T-helper 2 cell treated with Interferon-gamma antibody and Interleukin-4, amounts not matched to agents 100 ng/mL and 5 ng/mL, for 36 hours (primary cell): ENCODE measurements around the gene BACH2. TPM values are rescaled to one million over a fixed set of nuclear protein-coding genes. Genes with fewer than 3 reads are reported as not detected.

Experiments
- intact Hi-C: fragments of 100-400 bp; cut with micrococcal nuclease; formaldehyde crosslinking; loops from one replicate; pipeline ENCODE4 v1.15.1; 2023
- total RNA-seq: library from RNA; stranded (reverse); gene quantifications from 2 replicates; pipeline ENCODE4 v1.2.3, GENCODE V29; 2022

The BACH2 gene
- total RNA-seq, 1 donor from 2014 or later, result 35.2 TPM

DNA sequence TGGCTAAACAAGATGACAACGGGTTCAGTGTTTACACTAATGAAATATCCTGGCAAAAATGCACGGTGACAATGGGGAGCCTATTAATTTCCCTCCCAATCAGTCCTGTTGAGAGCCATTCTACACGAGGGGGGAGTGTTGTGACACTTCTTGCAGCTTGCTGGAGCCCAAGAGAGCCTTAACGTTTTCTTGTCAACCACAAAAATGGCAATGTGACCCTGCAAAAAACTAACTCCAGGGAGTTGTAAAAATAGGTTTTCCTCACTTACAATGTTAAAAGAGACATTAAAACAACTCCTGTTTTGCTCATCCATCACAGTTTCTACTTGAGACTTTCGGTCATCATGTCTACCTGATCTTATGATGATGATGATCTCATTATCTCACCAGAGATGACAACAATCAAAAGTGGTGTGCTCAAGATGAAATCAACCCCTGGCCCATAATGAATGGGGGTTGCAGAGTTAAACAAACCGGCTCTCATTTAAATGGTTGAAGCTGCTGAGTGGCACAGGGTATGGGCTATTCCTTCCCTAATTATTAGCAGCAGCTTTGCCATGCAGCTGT lies 344.5 kb downstream of the BACH2 start:
- intact Hi-C loops, result loop anchor here (1.0 to 5.0 kb wide), 3 partner anchors 129 to 635 kb away; partner anchors contain the start of gene MAP3K7

DNA sequence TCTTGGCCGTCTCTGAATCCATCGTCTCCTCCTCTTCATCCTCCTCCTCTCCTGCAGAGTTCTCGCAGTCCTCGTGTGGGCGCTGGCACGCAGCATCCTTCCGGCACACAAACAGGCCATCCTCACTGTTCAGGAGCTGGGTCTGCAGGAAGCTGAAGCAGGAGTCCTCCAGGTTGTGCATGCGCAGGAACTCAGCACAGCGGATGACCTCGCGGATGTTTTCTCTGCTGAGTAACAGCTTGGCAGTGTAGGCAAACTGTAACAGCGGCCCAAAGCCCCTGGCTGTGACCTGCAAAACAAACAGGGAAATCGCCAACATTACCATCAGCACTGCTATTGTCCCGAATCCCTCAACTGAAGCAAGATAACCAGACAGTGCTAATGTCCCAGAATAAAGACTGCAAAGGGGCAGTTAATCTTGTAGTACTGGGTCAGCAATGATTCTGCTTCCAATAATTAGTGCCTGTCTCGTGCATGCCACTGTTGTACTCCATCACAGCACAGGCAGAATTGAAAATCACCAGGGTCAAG lies 345.0 kb downstream of the BACH2 start:
- intact Hi-C loops, result loop anchor here (1.0 to 5.0 kb wide), 3 partner anchors 130 to 636 kb away; partner anchors contain the start of gene MAP3K7

DNA sequence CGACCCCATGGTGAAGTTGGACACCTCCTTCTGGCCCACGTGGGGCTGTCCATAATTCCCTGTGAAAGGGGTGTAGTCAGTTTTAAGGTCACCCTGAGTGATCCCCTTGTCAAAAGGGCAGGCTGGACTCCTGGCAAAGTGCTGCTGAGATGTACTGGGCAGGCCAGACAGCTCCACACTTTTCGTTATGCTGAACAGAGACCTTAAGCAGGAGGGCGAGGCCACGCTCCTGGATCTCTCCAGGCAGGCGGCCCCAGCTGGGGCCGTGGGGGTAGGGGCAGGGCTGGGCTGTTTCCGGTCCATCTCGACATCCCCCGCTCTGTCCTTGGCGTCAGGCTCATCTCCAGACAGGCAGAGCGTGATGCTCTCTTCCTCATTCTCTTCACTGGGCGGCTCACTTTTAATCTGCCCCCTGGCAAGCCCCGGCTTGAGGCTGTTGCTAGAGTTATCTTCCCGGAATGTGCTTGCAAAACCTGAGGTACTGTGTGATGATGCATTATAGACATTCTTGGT lies 345.7 kb downstream of the BACH2 start:
- intact Hi-C loops, result loop anchor here (5.0 kb wide), 2 partner anchors 281 to 636 kb away; partner anchors contain the start of gene MAP3K7

DNA sequence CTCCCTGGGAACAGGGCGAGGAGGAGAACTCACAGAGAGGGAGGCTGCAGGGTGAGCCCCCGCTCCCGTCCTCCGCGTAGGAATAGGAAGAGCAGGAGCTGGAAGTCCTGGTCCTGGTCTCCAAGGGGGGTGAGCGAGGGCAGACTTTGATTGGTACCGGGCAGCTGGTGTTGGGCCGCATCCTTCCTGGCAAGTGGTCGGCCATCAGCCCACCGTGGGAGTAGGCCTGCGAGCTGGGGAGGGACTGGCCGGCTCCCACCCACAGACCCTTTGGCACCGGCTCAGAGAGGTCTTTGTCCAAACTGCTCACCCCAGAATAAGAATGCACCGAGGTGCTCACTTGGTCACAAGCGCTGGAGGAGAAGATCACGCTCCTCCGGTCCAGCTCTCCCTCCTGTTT lies 346.2 kb downstream of the BACH2 start:
- intact Hi-C loops, result loop anchor here (5.0 kb wide), 2 partner anchors 282 to 637 kb away; partner anchors contain the start of gene MAP3K7

DNA sequence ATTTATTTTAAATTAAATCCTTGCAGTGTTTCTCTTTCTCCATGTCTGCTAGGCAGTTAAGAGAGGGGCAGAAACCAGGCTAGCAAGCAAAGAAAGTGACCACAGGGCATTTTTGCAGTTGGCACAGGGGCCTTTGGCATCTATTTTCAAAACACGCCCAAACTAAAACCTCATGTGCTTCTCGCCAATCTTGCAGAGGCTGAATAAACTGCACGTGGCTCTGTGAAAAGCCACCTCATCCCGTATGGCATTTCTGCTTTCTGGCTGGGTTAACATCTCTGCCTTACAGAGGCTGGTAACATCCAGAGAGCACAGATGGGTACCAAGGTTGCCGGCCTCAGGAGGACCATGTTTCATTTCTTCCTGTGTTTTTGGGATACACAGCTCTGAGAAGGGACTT lies 347.8 kb downstream of the BACH2 start:
- intact Hi-C loops, result no loop called here

DNA sequence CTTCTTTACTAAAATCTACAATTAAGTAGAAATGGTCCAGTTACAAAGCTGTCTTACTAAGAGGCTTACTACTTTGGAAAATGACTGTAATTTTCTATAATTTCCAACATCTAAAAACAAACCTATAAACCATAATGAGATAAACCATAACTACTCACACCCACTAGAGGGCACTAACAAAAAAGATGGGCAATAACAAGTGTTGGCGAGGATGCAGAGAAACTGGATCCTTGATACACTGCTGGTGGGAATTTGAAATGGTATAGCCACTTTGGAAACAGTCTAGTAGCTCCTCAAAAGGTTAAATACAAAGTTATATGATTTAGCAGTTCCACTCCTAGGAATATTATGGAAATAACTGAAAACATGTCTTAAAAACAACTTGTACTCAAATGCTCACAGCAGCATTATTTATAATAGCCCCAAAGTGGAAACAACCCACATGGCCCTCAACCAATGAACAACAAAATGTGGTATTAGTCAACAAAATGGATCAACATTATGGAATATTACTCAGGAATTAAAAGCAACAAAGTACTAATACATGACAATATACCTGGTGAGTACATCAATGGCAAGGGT lies 351.7 kb downstream of the BACH2 start:
- intact Hi-C loops, result loop anchor here (1.0 to 5.0 kb wide), 2 partner anchors 247 to 534 kb away; no protein-coding TSS in a partner anchor

DNA sequence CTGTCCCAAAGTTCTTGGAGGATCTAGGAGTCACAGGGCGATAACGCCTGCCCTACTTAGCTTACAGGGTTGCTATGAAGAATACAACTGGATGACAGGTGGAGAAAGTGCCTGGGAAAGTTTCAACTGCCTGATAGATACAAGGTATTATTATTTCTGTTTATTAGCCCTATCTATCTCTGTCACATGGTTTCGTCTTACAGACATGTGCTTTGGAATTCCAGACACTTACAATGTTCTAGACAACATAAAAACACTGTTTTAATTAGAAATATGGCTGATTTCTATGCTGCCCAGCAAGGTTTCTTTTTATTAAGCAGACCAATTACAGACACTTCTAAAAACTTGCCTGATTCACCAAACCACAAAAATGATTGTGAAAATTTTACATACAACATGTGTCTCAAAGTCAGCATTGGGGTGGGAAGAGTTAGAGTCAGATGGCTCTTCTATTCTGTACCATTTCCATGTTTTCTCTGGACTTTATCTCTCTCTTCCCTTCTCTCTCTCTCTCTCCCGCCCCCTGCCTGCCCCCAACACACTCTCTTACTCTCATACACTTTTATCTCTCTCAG lies 352.4 kb downstream of the BACH2 start:
- intact Hi-C loops, result loop anchor here (1.0 to 5.0 kb wide), 2 partner anchors 248 to 535 kb away; no protein-coding TSS in a partner anchor

DNA sequence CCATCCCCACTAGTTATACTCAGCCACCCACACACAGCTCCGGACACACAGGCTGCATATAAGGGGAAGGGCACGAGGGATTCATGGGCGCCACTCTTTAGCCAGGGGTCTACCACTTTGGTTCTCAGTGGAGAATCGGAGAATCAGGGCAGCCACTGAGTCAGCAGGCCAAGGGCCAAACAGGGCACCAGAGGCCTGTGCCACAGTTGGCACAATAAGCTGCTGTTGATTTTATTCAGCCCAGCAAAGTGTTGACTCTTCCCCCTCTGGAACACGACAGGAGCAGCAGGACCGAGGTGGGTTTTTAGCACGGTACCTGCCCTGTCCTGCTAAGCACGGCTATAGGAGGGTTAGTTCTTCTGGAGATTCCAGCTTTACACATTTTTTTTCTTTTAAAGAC lies 354.0 kb downstream of the BACH2 start:
- intact Hi-C loops, result loop anchor here (5.0 kb wide), 1 partner anchor 250 kb away; no protein-coding TSS in a partner anchor

DNA sequence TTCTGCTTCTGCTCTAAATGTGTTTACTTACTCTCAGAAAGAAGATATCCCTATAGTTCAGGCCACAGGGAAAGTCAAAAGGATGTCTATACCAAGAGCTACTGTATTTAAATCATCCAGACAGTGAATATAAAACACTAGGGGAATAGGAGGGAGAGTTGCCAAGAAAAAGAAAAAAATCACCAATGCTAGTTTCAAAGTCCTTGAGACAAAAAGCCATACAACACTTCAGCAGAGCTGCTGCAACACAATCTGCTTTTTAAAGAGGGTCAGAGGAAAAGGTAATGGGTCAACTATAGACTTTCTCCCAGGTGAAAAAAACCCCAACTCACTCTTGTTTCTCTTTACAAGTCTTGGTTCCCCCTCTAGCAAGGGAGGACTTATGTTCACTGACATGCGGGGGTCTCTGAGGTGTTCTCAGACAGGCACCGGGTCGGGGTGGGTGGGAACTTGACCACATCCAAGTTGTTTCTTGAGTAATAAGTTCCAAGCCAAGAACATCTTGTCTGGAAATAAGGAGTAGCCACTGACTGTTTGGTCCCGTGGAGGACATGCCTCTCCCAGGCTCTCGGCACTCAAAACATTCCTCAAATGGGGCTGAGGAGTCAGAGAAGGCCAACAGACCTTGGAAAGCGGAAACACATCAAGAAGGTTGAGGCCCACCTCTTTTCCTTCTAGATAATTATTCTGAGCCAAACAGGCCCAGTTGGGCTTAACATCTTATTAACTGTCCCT lies 354.7 kb downstream of the BACH2 start:
- intact Hi-C loops, result loop anchor here (5.0 kb wide), 1 partner anchor 250 kb away; no protein-coding TSS in a partner anchor

DNA sequence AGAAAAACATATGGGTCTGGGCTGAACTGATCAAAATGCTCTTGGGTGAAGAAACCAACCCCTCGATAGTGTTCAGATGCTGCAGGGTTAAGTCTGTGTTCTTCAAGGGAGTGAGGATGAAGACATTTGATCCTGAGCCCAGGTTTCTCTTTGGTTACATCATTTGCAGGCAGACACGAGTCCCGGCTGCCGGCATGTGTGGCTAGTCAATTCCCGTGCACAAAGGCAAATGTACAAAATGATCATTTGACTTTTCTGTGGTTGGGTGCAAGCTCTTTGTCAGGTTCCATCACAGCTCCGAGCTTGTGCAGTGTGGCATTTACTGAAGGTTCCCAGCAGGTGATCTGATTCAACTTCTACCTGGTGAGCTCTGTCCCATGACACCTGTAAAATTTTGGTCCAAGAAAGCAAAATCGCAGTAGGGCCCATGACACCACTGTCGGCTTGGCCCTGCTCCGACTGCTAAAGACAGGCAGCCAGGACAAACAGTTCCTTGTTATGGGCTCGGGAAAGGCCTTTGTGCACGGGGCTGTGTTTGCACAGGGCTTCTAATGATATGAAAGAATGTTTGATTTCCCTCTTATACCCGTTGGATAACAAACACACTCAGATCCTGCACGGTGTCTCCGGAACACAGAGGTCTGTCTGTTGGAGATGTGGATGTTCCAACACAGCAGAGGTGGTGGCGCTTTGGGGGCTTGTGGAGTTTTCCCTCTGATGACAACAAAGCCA lies 355.4 kb downstream of the BACH2 start:
- intact Hi-C loops, result loop anchor here (5.0 kb wide), 1 partner anchor 251 kb away; no protein-coding TSS in a partner anchor

DNA sequence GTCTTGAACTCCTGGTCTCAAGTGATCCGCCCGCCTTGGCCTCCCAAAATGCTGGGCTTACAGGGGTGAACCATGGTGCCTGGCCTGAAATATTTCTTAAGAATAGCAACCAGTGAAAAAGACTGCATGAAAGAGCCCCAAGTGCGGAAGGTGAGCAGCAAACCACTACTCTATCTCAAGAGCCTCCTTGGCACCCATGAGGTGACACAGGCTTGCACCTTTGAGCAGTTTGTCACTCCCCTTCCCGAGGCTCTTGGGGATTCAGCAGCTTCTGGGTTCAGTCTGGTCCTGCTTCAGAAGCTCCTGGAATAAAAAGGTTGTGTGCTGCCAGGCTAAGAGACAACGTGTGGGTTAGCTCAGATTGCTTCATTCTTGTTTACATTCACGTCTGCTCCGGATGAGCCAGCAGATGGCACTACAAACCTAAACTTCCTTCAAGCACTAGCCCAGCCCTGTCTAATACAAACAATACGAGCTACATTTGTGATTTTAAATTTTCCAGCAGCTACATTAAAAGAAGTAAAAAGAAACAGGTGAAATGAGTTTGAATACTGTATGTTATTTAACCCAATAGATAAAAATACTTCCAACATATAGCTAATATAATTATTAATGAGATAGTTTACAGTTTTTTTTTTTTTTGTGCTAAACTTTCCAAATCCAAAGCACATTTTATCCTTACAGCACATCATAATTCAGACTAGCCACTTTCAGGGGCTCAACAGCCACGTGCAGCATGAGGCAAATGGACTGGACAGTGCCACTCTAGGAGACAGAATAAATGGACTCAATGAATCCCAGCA lies 356.2 kb downstream of the BACH2 start:
- intact Hi-C loops, result loop anchor here (1.0 to 5.0 kb wide), 7 partner anchors 139 to 539 kb away; partner anchors contain the start of gene BACH2

DNA sequence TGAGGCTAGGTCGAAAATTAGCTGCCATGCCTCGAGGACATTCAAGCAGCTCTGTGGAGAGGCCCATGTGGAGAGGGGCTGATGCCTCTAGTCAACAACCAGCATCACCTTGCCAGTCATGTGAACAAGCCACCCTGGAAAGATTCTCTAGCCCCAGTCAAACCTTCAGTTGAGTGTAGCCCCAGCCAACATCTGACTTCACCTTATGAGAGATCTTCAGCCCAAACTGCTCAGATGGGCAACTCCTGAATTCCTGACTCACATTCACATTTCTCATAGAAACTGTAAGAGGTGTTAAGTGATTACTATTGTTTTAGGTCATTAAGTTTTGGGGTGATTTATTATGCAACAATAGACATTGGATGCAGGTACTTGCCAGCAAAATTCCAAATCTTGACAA lies 357.5 kb downstream of the BACH2 start:
- intact Hi-C loops, result no loop called here

DNA sequence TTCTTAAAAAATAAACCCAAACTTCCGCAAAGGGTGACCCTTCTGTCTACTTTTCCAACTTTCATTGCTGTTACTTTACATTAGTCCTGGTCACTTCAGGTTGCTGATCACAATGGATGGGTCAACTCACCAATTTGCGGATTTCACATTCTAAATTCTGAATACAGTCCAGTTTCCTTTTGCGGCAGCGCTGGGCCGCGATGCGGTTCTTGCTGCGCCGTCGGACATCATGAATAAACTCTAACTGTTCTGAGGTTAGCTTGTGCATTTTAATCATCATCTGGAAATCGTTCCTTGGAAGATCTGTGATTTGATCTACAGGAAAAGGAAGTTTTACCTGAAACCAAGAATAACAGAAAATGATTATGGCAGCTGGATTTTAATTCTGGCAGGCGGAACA lies 358.6 kb downstream of the BACH2 start:
- intact Hi-C loops, result no loop called here

DNA sequence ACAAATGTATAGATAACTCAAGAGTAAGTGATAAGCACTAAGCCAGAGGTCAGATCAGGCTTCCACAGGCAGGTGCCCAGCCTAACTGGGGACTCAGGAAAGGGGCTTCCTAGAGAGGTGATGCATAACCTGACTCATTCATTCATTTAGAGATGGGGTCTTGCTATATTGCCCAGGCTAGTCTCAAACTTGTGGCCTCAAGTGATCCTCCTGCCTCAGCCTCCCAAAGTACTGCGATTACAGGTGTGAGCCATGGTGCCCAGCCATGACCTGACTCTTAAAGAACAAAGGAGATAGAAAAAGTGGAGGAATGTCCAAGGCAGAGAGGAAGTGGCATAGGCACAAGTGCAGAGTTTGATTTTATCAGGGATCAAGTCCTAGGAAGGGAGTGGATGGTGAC lies 360.5 kb downstream of the BACH2 start:
- intact Hi-C loops, result no loop called here

DNA sequence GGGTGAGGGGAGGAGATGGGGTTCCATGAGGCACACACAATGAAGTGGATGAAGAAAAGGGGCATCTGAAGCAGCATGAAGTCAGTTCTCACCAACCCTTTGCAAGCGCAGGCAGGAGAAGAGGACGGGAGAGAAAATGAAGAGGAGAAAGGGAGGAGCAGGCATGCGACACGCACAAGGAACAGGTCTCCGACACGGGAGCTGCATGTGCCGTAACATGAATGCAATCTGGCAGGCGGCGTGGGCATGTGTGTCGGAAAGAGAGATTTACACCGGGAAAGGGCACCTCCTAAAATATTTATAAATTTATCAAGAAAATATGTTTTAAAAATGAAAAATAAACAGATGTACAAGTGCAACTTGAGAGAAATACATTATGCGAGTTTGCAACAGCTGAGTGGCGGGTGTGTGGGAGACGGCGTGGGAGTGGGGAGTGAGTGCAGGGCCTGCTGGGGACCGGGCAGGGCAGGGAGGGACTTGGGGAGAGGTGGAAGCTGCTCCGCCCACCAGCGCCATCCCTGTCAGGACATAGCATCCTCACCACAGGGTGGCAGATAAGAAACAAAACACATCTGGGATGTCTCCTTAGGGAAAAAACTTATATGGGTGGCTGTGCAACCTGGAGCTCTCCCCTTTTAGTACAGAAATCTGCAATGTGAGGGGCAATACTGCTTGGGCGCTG lies 361.8 kb downstream of the BACH2 start:
- intact Hi-C loops, result no loop called here

DNA sequence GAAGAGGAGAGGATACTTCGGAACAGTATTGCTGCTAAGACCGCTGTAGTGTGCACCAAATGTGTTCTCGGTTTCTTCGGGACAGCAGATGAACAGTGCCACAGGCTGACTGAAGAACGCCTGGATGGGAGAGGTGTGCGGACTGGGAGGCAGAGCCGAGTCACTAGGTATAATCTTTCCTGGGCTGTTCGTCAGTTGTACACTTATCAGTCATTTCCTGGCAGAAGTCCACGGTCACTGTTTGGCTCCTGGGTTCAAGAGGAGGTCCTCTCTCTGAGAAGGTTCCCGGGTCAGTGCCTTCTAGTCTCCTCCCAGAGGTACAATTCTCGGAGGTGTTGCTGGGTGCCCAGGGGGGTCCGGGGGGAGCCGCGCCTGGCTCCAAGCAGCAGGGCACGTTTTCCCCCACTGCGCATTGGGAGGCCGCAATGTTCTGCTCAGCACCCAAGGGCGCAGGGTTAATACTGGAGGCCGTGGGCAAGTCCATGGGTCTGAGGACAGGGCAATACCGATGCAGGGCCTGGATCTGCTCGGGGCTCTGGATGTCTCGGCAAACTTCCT lies 364.3 kb downstream of the BACH2 start:
- intact Hi-C loops, result no loop called here

DNA sequence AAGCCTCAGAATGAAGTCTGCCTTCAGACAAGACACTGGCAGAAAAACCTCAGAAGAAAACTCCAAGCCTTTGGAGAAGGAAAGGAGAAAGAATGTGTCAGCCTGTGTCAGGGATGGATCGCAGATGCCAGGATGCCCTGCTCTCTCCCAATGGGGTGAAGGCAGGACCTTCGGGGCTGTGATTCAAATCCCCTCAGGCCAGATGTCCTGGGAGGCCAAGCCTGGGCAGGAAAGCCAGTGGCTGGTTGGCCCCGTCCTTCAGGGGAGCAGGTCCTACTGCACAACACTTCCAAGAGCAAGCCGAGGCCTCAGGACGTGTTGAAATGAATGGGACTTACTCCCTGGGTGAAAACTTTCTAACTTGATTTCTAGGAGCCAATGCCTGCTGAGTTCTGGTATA lies 365.9 kb downstream of the BACH2 start:
- intact Hi-C loops, result no loop called here

DNA sequence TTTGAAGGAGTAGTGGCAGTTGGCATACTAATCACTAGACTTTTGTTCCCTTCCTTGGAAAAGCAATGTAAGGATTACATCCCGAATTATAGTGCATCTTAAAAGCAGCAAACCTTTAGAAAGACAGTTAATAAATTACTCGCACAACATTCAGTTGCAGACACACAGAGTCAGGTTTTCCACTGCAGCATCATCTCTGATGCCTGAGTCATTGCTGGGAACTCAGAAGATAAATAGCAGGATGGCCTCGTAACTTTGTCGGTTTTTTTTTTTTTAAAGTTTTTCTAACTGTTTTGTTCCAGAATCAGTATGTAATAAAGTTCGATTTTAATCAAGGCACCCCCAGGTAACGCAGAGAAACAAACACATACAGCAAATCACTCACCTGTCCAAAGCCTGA lies 368.0 kb downstream of the BACH2 start:
- intact Hi-C loops, result no loop called here
